GM18519 (cell line): ENCODE measurements around the gene SIRT2.
A peak's percentile ranks its signal among the peaks of the same experiment; 100 is the strongest.
"Not testable (repeated sequence)": the region's sequence is repeated elsewhere in the genome, so short reads cannot be mapped to it uniquely, and the experiment has no call there.

Experiments
- ATAC-seq: cut with Tn5 transposase; IDR thresholded peaks from one replicate; pipeline ENCODE4 v1.9.1; 2021; ENCODE audit warnings: mild to moderate bottlenecking, moderate library complexity; ENCODE audit not compliant: unreplicated experiment, low FRiP score

The SIRT2 gene

DNA sequence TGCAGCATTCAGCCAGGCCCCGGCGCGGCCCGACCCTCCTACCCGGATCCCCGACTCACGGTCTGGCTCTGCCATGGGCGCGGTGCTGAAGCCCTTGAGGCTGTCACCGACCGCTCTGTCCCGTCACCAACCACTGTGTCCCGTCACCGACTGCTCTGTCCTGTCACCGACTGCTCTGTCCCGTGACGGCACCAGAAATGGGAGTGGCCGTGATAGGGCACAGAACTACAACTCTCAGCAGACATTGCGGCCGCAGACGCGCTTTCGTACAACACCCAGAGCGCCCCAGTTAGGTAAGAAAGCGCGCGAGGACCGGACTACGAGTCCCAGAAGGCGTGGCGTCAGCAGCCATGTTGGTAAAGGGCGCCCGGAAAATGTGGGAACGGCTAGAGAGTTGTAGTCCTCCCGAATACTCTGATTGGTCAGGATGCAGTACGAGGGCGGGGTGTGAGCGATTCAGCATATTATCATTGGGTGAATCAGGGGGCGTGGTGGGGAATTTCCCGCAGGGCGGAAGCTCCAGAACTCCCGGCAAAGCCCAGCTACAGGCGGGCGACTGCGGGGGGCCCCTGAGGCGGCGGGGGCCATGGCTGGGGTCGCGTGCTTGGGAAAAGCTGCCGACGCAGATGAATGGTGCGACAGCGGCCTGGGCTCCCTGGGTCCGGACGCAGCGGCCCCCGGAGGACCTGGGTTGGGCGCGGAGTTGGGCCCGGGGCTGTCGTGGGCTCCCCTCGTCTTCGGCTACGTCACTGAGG, at the start of gene SIRT2, which contains the start of gene NFKBIB:
Gene SIRT2, minus strand, starts transcription at position 172 of the 755 bp plus-strand sequence. Its CDS starts 97 bp downstream, at position 75.
Gene NFKBIB, plus strand, starts transcription at position 523 of the 755 bp plus-strand sequence. Its CDS starts 64 bp downstream, at position 587.
- peak; percentile 76 for ATAC-seq

DNA sequence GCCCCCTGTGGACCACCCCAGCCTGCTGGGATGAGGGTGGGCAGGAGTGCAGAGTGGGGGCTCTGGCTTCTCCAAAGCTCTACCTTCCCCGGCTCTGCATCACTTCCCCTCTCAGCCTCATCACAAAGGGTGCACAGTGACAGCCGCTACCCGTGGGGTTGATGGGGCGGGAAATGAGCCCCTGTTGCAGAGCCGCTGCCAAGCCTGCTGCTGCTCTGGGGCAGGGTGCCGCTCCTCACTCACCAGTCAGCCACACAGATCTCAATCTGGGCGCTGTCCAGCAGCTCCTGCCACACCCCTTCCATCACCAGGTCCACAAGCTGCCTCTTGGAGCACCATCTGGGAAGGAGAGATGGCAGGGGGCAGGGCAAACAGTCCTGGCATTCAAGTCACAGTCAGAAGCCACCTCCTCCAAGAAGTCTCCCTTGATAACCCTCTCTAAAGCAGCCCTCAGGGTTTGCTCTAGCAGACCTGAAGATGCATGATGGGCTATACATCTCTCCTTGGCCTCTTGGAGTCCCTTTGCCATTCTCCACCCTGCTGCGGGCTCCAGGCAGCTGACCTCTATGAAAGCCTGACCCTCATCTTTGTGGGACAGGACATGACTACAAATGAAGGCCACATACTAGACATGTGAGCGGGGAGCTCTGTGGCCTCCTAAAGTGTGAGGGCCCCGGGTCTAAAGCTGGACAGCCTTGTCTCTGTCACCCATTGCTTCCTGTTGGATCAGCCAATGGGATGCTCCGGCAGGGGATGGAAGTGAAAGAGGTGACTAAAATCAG, 47.0 kb upstream of the SIRT2 start:
- ATAC-seq, result no peak

DNA sequence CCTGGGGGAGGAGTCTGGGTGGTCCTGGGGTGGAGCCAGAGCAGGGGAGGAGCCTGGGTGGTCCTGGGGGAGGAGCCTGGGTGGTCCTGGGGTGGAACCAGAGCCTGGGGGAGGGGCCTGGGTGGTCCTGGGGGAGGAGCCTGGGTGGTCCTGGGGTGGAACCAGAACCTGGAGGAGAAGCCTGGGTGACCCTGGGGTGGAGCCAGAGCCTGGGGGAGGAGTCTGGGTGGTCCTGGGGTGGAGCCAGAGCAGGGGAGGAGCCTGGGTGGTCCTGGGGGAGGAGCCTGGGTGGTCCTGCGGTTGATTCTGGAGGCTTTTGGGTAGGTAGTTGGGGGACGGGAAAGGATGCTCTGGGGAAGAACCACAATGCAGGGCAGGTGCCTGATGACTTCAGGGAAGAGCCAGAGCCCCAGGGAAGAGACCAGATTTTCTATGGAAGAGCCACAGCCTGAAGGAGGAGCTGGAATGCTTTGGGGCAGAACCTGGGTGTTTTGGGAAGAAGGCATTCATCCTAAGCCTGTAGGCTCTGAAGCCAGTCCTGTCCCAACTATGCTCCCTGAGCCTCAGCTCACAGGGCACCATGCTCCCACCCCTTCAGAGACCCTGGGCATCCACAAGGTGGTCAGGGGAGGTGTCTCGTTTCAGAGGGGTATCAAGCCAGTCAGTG, 46.3 kb upstream of the SIRT2 start:
- ATAC-seq, result no peak

DNA sequence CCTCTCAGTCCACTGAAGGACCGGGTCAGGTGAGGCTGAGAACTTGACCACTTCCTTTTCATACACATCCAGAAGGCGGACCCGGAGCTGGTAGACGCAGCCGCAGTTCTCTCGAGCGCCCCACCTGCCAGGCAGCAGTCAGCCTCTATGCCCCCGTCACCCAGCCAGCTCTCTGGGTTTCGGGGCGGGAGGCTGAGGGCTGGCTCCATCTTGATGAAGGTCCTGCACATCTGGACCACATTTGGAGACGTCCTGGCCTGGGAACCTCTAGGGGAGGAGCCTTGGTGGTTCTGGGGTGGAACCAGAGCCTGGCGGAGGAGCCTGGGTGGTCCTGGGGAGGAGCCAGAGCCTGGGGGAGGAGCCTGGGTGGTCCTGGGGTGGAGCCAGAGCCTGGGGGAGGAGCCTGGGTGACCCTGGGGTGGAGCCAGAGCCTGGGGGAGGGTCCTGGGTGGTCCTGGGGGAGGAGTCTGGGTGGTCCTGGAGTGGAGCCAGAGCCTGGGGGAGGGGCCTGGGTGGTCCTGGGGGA, 45.6 kb upstream of the SIRT2 start:
- no peak for ATAC-seq

DNA sequence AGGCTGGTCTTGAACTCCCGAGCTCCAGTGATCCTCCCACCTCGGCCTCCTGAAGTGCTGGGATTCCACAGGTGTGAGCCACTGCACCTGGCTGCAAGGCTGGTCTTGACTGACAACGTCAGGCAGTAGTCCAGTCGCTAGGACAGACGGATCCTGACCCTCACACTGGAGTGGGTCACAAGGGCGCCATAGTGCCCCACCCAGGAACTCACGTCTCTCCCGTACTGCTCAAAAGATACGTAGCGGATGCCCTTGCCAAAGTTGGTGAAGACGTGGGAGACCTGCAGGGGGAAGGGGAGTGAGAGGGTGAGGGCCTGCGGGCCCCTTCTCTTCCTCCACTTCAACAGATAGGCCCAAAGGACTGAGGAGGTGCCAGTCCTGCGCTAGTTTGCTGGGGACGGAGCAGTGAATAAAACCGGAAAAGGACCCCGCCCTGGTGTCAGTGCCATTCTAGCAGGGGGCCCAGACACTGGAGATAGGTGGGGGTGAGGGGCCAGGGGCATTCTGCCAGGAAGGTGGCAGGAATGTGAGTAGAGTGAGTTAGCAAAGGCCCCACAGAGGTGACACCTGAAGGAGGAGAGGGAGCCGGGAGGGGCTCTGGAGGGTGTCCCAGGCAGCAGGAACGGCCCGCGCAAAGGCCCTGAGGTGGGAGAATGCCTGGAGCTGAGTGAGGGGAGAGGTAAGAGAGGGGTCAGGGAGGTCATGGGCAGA, 43.2 kb upstream of the SIRT2 start:
- ATAC-seq, result no peak

DNA sequence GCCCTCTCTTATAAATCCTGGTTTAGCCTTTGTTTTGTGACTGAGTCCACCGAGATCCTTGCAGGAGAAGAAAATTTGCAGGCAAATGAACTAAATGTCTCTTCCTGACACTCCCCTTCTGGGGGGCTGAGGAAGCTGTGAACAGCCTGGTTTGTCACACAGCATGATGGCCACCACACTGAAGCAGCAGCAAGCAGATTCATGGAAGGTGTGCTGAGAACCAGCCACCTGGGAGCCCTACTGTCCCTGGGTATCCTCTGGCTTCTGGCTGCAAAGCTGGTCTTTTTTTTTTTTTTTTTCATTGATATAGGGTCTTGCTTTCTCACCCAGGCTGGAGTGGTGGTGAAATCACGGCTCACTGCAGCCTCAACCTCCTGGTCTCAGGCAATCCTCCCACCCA, 42.6 kb upstream of the SIRT2 start:
- ATAC-seq, result no peak

DNA sequence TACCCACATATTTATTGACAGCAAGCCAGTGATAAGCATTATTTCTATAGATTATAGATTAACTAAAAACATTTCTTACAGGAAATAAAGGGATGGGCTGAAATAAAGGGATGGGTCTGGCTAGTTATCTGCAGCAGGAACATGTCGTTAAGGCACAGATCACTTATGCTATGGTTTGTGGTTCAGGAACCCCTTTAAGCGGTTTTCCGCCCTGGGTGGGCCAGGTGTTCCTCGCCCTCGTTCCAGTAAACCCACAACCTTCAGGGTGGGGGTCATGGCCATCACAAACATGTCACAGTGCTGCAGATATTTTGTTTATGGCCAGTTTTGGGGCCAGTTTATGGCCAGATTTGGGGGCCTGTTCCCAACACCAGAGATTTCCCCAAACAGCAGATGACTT, 42.0 kb upstream of the SIRT2 start:
- ATAC-seq, result not testable (repeated sequence)

DNA sequence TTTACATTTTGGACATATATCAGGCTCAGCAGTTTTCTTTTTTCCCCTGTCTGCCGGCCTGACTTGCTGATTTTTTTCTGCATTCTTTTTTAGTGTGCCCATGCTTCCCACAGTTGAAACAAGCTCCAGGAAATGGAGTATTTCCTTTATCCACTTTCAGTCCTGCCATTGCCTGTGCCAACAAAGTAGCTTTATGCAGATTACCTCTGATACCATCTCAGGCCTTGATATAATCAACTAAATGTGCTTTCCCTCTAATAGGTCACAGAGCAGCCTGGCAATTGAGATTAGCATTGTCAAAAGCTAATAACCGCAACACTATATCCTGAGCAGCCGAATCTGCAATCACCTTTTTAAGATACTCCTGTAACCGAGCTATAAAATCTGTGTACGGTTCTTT, 40.5 kb upstream of the SIRT2 start:
- no peak for ATAC-seq

DNA sequence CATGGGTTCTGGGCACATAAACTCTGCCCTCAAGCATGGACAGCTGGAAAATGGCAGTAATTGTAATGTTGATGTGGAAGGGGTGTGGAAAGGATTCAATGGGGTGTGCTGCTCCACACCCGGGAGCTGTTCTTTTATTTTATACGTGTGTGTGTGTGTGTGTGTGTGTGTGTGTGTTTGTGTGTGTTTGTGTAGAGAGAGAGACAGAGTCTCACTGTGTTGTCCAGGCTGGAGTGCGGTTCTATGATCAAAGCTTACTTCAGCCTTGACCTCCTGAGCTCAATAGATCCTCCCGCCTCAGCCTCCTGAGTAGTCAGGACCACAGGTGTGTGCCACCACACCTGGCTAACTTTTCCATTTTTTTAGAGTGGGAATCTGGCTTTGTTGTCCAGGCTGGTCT, 34.1 kb upstream of the SIRT2 start:
- no peak for ATAC-seq

DNA sequence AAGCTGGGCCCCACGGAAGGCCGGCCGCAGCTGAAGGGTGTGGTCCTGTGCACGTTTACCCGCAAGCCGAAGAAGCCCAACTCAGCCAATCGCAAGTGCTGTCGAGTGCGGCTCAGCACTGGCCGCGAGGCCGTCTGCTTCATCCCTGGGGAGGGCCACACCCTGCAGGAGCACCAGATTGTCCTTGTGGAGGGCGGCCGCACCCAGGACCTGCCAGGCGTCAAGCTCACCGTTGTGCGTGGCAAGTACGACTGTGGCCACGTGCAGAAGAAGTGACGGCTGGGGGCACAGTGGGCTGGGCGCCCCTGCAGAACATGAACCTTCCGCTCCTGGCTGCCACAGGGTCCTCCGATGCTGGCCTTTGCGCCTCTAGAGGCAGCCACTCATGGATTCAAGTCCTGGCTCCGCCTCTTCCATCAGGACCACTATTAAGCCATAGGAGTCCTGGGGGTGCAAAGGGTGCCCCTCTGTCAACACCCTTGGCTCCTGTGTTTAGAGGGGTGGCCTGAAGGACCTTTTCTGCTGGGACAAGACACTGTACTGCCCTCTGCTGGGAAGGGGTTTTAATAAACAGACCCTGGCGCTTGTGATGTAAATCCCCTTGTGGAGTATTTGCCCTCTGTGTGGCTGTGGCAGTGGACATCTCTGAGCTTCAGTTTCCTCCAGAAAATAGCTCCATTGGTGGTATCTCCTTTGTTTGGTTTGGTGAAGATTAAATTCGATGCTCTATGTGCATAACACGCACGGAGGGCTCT, 33.2 kb upstream of the SIRT2 start:
- no peak for ATAC-seq

DNA sequence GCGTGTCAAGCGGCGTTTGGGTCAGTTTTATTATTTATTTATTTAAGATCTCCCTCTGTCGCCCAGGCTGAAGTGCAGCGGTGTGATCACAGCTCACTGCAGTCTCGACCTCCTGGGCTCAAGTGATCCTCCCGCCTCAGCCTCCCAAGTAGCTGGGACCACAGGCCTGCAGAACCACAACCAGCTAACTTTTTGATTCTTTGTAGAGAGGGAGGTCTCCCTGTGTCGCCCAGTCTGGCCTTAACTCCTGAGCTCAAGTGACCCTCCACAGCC, 32.0 kb upstream of the SIRT2 start:
- no peak for ATAC-seq

DNA sequence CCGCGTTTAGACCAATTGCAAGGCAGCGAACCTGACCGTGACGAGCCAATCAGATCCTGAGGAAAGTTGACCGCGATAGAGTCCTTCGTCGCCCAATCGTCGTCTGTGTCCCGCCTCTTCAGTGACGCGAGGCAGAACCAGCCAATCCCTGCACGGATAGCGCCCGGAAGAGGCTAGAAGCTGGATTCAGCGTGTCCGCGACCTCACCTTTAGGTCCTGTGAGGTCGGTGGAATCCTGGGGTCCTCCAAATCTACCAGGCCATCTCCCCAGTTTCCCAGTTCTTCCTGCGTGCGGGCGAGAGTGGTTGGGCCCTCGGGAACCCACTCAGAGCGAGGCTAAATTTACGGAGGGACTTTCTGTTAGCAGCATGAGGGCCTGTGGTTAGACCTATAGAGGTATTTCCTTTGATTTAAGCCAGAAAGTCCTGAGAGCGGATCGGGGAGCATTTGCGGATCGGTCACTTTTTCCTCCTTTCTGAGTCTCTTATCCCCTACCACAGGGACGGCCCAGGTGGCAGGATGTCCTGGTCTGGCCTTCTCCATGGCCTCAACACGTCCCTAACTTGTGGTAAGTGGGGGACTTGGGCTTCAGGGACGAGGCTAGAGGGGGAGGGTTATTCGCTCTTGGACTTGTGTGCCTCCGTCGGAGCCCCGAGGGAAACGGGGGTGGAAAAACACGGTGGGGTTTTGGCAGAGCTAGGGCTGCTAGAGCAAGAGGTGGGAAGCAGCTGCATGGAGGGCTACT, 31.5 kb upstream of the SIRT2 start, which contains the start of gene MRPS12:
Gene MRPS12, plus strand, starts transcription at position 169 of the 745 bp plus-strand sequence. Its CDS starts 351 bp downstream, at position 520.
- peak; percentile 78 for ATAC-seq

DNA sequence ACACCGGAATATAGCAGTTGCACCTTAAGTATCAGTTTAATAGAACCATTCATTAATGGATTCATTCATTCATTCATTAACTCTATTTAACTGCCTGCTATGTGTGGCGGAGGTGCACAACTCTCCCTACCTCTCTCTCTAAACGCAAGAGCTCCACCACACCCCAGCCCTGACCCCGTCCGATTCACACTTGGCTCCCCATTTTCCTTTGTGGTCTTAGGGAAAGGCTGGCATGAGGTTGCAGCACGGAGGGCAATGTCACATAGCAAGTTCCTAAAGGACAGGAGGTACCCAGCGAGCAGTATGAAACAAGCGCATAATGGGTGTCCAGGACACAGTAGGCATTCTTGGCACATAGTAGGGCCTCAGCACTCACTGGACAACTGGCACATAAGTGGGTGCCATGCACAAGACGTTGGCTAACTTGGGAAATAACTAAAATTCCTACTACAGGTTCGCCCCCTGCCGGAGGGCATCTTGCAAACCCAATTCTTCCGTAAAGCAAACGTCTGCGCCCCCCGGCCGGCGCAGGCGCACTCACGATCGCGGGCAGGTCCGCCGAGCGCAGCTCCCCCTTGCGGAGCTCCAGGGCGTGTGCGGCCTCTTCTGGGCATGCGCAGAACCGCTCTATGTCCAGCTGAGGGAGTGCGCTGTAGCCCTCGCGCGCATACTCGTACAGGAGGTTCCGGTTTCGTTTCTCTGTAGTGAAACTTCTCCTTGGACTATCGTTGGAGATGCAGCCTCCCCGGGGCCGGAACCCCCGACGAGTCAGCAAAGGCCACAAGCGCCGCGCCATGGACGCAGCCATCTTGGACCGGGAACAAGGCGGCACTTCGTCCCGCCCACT, 30.7 kb upstream of the SIRT2 start, which contains the start of gene SARS2:
Gene SARS2, minus strand, starts transcription at position 835 of the 847 bp plus-strand sequence. Its CDS starts 27 bp downstream, at position 808.
- peak; percentile 50 for ATAC-seq

DNA sequence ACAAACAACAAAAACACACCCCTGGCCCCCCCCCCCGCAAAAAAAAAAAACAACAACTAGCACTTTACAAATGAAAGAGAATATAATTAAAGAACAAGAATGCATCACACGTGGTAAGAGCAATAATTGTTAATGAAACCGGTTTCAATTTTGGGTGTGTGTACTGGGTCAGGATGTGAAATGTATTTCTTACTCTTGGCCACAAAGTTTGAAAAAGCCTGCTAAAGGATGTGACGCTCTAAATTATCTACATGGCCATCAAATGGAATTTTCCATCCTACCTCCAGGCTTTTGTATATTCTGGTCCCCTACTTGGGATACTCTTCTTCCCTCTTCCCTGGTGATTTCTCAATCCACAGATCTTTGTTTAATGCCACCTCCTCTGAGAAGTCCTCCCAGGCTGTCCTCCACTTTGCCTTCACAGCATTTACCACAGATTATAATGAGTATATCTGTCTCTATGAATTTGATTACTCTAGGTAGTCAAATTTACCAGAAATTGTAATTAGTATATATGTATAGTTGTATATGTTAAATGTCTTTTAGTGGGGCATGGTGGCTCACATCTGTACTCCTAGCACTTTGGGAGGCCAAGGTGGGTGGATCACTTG, 29.1 kb upstream of the SIRT2 start:
- no peak for ATAC-seq

DNA sequence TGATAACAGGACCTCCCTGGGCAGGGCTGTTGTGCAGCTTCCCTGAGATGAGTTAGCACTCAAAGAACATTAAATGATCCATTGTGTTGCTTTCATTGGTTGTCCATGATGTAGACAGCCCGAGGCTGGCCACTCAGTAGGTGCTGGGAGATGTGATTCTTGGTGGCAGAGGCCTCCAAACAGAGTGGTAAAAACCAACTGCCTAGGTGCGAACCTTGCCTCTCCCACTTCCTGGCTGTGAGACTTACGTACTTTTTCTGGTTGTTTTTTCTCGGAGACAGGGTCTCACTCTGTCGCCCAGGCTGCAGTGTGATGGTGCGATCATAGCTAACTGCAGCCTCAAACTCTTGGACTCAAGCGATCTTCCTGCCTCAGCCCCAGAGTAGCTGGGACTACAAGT, 25.0 kb upstream of the SIRT2 start:
- no peak for ATAC-seq

DNA sequence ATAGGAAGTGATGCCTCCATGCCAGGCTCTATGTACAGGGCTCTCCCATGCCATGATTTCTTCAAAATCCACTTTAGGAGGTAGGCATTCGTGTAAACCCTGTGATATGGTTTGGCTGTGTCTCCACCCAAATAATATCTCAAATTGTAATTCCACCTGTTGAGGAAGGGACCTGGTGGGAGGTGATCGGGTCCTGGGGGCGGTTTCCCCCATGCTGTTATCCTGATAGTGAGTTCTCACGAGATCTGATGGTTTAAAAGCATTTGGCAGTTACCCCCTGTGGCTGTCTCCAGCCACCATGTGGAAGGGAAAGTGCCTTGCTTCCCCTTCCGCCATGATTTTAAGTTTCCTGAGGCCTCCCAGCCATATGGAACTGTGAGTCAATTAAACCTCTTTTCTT, 23.1 kb upstream of the SIRT2 start:
- ATAC-seq, result no peak

DNA sequence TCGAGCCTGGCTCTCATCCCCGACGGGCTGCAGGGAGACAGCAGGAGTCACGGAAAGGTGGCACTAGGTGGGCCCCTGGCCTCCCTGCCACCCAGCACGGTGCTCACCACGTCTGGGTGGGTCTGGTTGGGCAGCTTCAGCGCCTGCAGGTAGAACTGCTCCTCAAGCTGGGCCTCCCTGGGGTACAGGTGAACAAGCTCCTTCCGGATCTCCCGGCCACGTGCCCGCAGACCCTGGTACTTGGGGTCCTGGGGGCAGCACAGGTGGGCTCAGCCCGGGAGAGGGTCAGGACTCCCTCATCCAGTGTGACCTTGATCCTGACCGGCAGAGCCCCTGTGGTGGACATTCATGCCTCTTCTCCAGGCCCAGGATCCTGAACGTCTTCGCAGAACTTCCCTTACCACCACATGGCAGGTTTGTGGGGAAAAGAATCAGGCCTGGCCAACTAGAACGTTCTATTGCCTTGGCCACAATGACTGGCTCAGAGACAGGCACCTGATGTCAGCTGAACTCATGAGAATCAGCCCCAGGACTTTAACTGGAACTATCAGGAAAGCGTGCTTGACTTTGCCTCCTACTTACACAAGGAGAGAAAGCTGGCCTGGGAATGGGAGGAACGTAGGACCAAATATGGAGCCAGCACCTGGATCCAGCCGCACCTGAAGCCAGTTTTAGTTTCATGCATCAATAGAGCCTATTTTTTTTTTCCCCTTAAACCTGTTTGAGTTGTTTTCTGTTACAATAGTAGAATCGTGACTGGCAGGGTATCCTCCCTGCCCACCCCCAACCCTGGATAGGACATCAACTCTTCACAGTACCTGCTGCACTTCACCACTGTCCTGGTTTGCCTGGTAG, 22.2 kb upstream of the SIRT2 start:
- ATAC-seq, result no peak
